ENCODE data around the gene FAF1. TPM values are rescaled to one million over a fixed set of nuclear protein-coding genes. Genes with fewer than 3 reads are reported as not detected.
A peak's percentile ranks its signal among the peaks of the same experiment; 100 is the strongest.

FAF1 gene
- total and polyA plus RNA-seq, 2 of the 8 experiments (the other 6 are each of a cell fraction or from before 2014, with no cell fraction given) = 10.8 to 65.9 TPM

- TF ChIP-seq KDM4A (IDR thresholded peaks at IDR 0.05; ENCODE audit: low read depth, low read length, severe bottlenecking) (no peak), ZNF274 (IDR thresholded peaks at IDR 0.05; ENCODE audit: borderline replicate concordance, extremely low read depth, low read length) (no peak), RBBP5 (IDR thresholded peaks at IDR 0.05; ENCODE audit: borderline replicate concordance, low read depth, low read length) (no peak), PHF8 (conservative IDR thresholded peaks at IDR 0.05; ENCODE audit: low read depth, low read length) (no peak), EGR1 (IDR thresholded peaks at IDR 0.05; ENCODE audit: borderline replicate concordance, low read depth, low read length) (no peak), POU5F1 (IDR thresholded peaks at IDR 0.05; ENCODE audit: low read depth, low read length) (no peak), CBX8 (IDR thresholded peaks at IDR 0.05; ENCODE audit: borderline replicate concordance, low read depth, low read length) (peak; percentile 18; the same call in 1 of the 2 replicates), HDAC2 (IDR thresholded peaks at IDR 0.05; ENCODE audit: borderline replicate concordance in 1 of 2, low read depth in 2 of 2, low read length in 2 of 2) (no peak), RXRA (IDR thresholded peaks at IDR 0.05; ENCODE audit: insufficient read depth, low read depth, low read length) (no peak), USF2 (IDR thresholded peaks at IDR 0.05; ENCODE audit: low read length) (no peak), CEBPB (IDR thresholded peaks at IDR 0.05; ENCODE audit: low read depth, low read length) (no peak), SP2 (IDR thresholded peaks at IDR 0.05; ENCODE audit: low read length) (no peak), CTBP2 (IDR thresholded peaks at IDR 0.05; ENCODE audit: borderline replicate concordance, insufficient read depth, insufficient read length, low read length) (no peak), BCL11A (IDR thresholded peaks at IDR 0.05; ENCODE audit: low read depth in 2 of 2, low read length in 2 of 2) (no peak), POLR2AphosphoS5 (IDR thresholded peaks at IDR 0.05; ENCODE audit: low read depth, low read length) (no peak), SIX5 (IDR thresholded peaks at IDR 0.05; ENCODE audit: low read depth, low read length) (no peak), TEAD4 (IDR thresholded peaks at IDR 0.05; ENCODE audit: low read depth, low read length) (no peak), TAF7 (optimal IDR thresholded peaks at IDR 0.05; ENCODE audit: borderline replicate concordance, low read depth, low read length) (no peak), MAFK (IDR thresholded peaks at IDR 0.05; ENCODE audit: low read depth, low read length) (no peak), SP4 (IDR thresholded peaks at IDR 0.05; ENCODE audit: low read length) (no peak), NRF1 (IDR thresholded peaks at IDR 0.05; ENCODE audit: low read depth, low read length) (no peak), MAX (IDR thresholded peaks at IDR 0.05) (0 out of 2 replicates have a peak, but pooled peaks have one; percentile 41)
These were observed 532.0 kb downstream of the FAF1 start (continued) for GRCh38 chr1:50427818-50428779.

Data from H1 (cell line).